Measurements from ENCODE around the gene LRRK1.

LRRK1 gene

DNA sequence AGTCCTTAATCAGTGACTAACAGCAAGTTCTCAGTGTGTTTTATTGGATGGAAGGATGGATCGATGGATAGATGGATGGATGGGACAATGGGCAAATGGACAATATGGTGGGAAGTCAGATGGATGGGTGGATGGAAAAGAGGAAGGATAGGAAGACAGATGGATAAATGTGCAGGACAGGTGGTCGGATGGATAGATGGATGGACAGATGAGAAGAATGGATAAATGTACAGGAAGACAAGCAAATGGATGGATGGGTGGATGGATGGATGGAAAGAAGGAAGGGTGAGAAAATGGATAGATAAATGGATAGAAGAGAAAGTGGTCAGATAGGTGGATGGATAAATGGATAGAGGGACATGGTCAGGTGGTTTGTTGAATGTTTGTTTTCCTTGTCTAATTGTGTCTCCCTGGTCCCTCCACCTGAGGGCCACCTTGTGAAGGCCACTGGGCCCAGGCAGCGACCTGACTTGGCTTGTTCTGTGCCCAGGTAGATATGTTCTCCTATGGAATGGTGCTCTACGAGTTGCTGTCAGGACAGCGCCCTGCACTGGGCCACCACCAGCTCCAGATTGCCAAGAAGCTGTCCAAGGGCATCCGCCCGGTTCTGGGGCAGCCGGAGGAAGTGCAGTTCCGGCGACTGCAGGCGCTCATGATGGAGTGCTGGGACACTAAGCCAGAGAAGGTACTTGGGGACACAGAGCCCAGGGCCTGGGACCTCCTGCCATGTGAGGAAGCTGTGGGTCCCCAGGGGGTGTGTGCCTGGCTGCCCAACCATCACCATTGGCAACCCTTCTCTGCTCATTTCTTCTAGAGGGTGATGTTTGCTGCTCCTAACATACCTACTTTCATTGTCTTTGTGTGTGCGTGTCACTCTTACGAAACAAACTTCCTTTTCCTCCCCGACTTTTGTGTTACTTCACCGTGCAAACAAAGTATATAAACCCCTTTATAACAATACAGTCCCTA, 137.5 kb downstream of the LRRK1 start:
- Histone ChIP-seq H3K27me3 (ENCODE audit: low read depth, low read length) (no peaks in the 10 kb centered on the region), H3K4me1 (ENCODE audit: low read length) (peaks cover 1% of the 10 kb centered on the region), H4K20me1 (ENCODE audit: insufficient read depth, low read length) (no peaks in the 10 kb centered on the region; the same call in 1 of the 2 replicates), H3K27ac (ENCODE audit: low read length) (no peak overlapping the region), H3K9me3 (ENCODE audit: insufficient read depth, low read length) (no peaks in the 10 kb centered on the region), H3K36me3 (replicated peaks; ENCODE audit: low read depth, low read length) (peaks cover 84% of the 10 kb centered on the region), H3K79me2 (ENCODE audit: low read length) (no peaks in the 10 kb centered on the region), H2AFZ (ENCODE audit: low read depth, low read length) (no peak overlapping the region), H3K4me3 (ENCODE audit: low read length) (no peak overlapping the region), H3K4me2 (ENCODE audit: low read length) (no peak overlapping the region), H3K9ac (ENCODE audit: low read length) (no peak overlapping the region)
- TF ChIP-seq EZH2phosphoT487 (IDR thresholded peaks at IDR 0.05; ENCODE audit: low read depth): no peak
- TF ChIP-seq, protein P1, sequence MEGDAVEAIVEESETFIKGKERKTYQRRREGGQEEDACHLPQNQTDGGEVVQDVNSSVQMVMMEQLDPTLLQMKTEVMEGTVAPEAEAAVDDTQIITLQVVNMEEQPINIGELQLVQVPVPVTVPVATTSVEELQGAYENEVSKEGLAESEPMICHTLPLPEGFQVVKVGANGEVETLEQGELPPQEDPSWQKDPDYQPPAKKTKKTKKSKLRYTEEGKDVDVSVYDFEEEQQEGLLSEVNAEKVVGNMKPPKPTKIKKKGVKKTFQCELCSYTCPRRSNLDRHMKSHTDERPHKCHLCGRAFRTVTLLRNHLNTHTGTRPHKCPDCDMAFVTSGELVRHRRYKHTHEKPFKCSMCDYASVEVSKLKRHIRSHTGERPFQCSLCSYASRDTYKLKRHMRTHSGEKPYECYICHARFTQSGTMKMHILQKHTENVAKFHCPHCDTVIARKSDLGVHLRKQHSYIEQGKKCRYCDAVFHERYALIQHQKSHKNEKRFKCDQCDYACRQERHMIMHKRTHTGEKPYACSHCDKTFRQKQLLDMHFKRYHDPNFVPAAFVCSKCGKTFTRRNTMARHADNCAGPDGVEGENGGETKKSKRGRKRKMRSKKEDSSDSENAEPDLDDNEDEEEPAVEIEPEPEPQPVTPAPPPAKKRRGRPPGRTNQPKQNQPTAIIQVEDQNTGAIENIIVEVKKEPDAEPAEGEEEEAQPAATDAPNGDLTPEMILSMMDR (IDR thresholded peaks at IDR 0.05; ENCODE audit: low read depth, low read length): no peak

DNA sequence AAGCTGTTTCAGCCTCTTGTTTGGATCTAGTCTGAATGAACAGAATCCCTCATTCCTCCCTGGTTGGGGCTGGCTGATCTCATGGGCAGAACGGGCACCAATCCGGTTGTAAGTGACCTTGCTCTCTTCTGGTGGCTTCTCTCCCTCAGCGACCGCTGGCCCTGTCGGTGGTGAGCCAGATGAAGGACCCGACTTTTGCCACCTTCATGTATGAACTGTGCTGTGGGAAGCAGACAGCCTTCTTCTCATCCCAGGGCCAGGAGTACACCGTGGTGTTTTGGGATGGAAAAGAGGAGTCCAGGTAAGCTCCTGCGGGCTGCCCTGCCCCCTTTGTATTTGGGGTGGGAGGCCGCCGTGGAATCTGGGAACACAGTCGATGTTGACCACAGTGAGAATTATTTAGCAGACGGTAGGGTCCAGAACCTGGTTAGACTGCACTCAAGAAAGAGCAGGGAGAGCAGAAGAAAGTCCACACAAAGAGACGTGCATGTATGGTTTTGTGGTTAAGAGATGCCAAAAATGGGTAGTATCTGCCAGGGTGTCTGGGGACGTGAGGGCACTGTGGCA, 138.8 kb downstream of the LRRK1 start:
- Histone ChIP-seq H3K27ac (ENCODE audit: low read length) (no peak overlapping the region), H3K79me2 (ENCODE audit: low read length) (no peaks in the 10 kb centered on the region), H3K4me3 (ENCODE audit: low read length) (no peak overlapping the region), H3K4me1 (ENCODE audit: low read length) (peaks cover 12% of the 10 kb centered on the region), H3K9ac (ENCODE audit: low read length) (no peak overlapping the region), H3K9me3 (ENCODE audit: insufficient read depth, low read length) (no peaks in the 10 kb centered on the region), H3K27me3 (ENCODE audit: low read depth, low read length) (no peaks in the 10 kb centered on the region), H3K4me2 (ENCODE audit: low read length) (no peak overlapping the region), H3K36me3 (replicated peaks; ENCODE audit: low read depth, low read length) (peaks cover 81% of the 10 kb centered on the region), H4K20me1 (ENCODE audit: insufficient read depth, low read length) (peaks cover 5% of the 10 kb centered on the region; the same call in 1 of the 2 replicates), H2AFZ (ENCODE audit: low read depth, low read length) (no peak overlapping the region)
- no peak for TF ChIP-seq EZH2phosphoT487 (IDR thresholded peaks at IDR 0.05; ENCODE audit: low read depth)
- TF ChIP-seq, protein P1 (IDR thresholded peaks at IDR 0.05; ENCODE audit: low read depth, low read length): no peak

DNA sequence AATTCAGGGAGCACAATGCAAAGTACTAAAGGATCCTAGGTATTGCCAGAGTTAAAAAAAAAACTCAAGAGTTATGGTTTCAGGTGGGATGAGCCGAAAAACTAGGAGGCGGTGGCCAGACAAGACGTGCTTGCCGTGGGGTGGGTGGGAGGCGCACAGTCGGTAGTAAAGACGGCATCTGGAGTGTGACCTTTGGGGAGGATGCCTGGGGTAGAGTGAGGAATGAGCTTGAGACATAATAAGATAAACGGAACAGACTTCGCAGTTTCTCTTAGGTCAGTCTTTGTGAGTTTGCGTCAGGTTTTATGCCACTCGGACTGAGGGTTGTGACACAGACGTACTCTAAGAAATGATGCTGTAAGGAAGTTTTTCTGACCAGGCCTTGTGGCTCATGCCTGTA, 139.6 kb downstream of the LRRK1 start:
- TF ChIP-seq, protein P1 (IDR thresholded peaks at IDR 0.05; ENCODE audit: low read depth, low read length): no peak
- TF ChIP-seq EZH2phosphoT487 (IDR thresholded peaks at IDR 0.05; ENCODE audit: low read depth): no peak
- no peaks in the 10 kb centered on the region for H3K27me3 ChIP-seq (ENCODE audit: low read depth, low read length)
- peaks cover 12% of the 10 kb centered on the region; the same call in 1 of the 2 replicates for H4K20me1 ChIP-seq (ENCODE audit: insufficient read depth, low read length)
- no peak overlapping the region for H2AFZ ChIP-seq (ENCODE audit: low read depth, low read length)
- H3K9me3 ChIP-seq (ENCODE audit: insufficient read depth, low read length): no peaks in the 10 kb centered on the region
- H3K36me3 ChIP-seq (replicated peaks; ENCODE audit: low read depth, low read length): peaks cover 81% of the 10 kb centered on the region
- H3K9ac ChIP-seq (ENCODE audit: low read length): no peak overlapping the region
- H3K4me2 ChIP-seq (ENCODE audit: low read length): no peak overlapping the region
- no peak overlapping the region for H3K4me3 ChIP-seq (ENCODE audit: low read length)
- no peak overlapping the region for H3K27ac ChIP-seq (ENCODE audit: low read length)
- H3K79me2 ChIP-seq (ENCODE audit: low read length): no peaks in the 10 kb centered on the region
- H3K4me1 ChIP-seq (ENCODE audit: low read length): peaks cover 18% of the 10 kb centered on the region

All from OCI-LY3 (cell line).